Fibroblast of skin of left quadriceps (primary cell): ENCODE data around the gene SSBP2.
"Not testable (repeated sequence)": the region's sequence is repeated elsewhere in the genome, so short reads cannot be mapped to it uniquely, and the experiment has no call there.

ENCODE experiments used
- DNase-seq, 2 experiments: peaks; one replicate each; pipeline ENCODE4 v3.0.0-alpha.2; 2013; ENCODE audit warnings: low read depth in 2 of 2

The SSBP2 gene

DNA sequence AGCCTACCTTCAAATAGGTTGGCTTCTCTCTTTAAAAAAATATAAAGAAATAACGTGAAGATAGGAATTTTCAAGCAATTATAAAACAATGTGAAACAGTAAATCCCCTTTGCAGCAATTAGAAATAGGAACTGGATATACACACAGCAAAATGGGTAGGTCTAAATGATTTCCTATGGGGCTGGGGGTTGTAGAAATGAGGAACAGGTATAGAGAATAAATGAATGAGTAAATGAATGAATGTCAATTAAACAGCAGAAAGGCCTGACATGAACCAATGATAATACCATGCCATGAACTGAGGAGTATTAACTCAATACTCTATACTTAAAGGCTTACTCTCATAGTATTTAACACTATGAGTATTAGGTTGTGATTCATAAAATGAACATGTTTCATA is 21.6 kb downstream of the SSBP2 start:
- no peak for DNase-seq

DNA sequence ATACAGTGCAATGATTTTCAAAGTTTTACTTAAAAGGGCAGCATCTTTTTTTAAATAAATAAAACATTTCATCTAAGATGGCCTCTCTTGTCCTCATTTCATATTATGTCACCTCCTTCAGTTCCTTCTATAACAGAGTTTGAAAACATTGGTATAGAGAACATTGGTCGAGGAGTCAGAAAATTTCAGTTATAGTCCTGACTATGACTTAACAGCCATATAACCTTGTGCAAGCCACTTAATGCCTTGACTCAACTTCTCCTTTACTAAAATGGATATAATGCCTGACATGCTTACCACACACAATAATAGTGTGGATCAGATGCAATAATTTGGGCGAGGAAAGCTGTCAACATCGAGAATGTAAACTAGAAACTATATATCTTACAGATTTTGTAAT is 22.6 kb downstream of the SSBP2 start:
- no peak for DNase-seq

DNA sequence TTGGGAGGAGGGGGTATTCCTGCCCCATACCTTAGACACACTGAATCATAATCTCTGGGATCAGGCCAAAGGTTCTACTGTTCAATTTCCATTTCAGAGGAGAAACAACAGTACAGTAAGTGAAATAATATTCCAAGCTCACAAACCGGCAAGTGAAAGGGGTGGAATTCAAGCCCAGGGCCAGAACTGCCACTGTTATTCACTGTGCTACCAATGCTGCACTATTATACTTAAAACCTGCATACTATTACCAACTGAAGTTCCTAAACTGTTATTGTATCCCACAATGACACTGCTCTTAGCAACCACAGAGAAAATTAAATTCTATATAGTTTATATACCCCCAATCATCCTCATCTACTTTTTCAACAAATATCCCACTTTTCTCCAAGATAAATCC is 24.6 kb downstream of the SSBP2 start:
- DNase-seq, result no peak

DNA sequence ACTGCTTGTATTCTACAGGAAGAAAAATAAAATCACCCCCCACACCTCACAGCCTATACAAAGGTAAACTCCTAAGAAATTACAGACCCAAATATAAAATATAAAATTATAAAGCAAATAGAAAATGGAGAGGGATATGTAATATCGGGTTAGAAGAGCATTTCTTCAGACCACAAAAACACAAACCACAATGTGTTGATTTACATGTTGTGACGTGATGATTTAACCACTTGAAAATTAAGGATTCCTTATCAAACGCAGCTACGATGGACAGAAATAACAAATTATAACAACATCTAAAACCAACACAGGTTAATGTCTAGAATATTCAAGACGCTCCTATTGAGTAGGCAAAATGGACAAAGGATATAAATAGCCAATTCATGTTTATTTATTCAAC is 26.3 kb downstream of the SSBP2 start:
- no peak for DNase-seq

DNA sequence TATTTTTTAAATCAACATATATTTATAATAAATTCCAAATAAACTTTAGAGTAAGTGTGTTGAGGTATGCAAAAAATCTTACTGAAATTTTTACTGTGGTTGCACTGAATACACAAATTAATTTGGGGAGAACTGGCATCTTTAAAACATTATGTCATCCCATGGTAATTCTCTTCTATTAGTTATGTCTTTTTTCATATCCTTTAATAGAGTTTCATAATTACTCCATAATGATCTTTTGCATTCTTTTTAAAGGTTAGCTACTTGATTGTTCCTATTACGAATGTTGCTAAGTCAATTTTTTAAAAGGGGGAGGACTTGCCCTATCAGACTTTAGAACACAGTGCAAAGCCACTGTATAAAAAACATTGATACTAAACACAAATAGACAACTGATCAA is 26.8 kb downstream of the SSBP2 start:
- no peak for DNase-seq

DNA sequence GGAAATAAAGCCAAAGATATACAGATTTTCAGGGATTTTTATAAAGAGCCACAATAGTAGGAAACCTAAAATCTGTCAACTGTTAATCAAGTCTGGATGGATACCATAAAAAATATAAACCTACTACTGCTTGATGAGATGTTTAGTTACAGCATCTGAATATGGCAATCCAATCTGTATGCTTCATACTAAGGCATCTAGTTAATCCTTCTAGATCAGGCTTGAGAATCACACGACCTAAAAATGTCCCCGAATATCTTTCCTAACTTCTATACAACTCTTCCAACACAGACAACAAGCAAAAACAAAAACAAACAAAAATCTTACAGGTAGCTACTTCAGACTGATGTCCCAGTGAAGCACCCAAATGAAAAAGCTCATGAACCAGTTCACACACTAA is 29.8 kb downstream of the SSBP2 start:
- DNase-seq, result no peak

DNA sequence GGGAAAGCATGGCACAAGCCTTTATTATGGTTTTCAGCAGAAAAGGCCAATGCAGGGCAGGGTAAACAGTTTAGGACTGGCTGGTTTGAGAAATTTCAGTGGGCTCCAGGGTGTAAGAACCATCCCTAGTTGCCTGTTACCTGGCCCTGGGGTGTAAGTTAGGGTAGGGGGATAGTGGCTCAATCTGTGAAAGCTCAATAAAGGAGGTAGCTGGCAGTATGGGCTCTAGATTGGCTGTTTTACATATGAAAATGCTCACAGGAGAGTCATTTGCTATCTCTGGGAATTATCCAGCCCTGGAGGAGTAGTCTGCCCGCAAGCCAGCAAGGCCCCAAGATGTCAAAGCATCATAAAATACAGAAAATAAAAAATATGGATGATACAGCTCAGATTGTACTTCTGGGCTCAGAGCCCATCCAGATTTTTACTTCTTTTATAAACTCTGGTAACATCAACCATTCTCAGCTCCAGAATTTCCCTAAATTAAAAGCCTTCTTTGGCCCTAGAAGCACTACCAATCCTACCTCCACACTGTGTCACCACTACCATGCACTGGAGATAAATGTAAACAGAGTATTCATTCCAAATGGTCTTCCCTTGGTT is 31.1 kb downstream of the SSBP2 start:
- DNase-seq, result no peak

DNA sequence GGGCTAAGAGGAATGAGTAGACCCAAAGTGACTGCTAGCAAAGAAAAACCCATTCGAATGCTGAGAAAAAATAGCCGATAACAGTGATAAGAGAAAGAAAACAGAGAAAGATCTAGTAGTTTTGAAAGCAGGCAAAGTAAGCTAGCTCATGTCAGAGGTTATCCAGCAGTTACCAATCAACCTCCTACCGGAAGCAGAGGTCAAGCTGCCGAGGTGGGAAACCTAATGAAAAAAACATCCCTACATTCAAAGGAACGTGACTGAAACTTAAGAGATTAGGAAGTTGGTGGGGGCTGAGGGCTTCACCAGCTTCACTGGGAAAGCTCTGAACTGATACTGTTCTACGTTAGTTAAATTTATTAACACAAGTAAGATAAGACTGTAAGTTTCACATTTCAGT is 32.6 kb downstream of the SSBP2 start:
- DNase-seq, result no peak

DNA sequence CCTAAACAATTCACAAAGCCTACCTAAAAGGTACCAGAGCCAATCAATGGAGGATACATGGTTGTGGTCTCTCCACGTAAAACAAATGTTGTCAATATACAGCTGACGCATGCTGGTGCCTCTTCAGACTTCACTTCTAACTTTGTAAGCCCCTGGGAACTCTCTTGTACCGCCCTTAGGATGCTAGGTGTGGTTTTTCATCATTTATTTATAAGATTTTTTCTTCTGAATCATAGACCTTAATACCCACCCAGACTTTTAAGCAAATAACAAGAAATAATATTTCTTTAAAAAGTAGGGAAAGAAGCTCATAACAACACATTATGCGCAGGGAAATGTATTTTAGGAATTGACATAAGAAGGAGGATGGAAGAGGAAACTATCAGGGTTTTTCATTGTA is 33.0 kb downstream of the SSBP2 start:
- DNase-seq, result no peak

DNA sequence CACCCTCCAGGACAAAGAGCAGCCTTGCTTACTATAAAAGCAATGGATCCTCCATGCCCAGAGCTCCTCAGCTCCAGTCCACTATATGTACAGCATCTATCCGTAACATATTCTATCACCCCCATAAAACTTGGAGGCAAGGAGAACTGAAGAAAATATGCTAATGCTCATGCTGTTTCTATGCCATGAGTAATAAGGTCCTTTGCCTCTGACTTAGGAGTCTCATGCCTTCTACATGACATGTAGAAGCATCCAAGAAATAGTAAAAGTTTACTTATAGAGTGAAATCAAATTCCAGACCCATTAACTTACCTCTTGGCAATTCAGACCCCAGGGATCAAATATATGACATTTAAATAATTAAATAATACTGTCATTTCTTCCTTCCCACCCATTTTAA is 33.7 kb downstream of the SSBP2 start:
- DNase-seq, result no peak

DNA sequence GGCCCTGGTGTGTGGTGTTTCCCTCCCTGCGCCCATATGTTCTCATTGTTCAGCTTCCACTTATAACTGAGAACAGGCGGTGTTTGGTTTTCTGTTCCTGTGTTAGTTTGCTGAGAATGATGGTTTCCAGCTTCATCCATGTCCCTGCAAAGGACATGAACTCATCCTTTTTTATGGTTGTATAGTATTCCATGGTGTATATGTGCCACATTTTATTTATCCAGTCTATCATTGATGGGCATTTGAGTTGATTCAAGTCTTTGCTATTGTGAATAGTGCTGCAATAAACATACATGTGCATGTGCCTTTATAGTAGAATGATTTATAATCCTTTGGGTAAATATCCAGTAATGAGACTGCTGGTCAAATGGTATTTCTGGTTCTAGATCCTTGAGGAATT is 36.8 kb downstream of the SSBP2 start:
- DNase-seq, result not testable (repeated sequence)

DNA sequence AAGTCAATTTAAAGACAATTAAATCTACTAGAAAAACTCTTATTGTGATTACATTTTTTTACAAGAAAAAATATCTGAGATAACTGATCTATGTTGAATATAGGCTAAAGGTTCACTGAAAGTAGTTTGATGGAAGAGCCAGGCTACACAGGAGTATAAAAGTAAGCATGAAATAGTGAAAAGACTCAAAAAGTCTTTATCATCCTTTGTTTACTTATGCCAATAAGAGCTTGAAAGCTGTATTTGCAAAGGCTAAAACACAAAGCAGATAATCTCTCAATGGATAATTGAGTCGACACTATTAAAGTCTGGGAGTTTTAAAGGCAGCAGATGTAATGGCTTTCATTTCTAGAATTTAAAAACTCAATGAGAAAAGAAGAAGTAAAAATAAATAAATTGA is 42.0 kb downstream of the SSBP2 start:
- DNase-seq, result no peak

DNA sequence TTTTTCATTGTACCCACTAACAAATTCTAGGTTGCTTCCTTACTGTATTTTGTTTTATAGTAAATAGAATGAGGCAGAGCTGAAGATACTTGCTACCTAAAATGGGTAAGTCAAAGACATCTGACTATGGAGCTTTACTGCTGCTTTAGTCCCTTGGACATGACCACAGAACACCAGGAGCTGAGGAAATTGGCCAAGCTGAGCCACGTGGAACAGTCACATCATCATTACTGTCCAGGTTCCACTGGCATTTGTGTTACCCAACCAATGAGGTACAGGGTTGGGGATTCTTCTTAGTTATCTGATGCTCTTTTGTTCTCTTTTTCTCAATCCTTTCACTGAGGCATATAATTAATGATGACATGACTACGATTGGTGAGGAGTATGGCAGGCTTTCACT is 47.1 kb downstream of the SSBP2 start:
- DNase-seq, result no peak

DNA sequence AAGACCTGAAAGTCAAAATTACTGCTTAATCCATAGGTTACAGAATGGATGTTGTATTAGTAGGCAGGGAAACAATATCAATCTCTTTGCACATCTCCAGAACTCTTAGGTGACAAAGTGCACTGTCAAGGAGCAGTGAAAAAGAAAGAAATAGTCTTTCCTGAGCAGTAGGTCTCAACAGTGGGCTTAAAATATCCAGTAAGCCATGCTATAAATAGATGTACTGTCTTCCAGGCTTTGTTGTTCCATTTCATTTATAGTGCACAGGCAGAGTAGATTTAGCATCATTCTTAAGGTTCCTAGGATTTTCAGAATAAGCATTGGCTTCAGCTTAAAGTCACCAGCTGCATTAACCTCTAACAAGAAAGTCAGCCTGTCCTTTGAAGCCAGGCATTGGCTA is 50.7 kb downstream of the SSBP2 start:
- no peak for DNase-seq

DNA sequence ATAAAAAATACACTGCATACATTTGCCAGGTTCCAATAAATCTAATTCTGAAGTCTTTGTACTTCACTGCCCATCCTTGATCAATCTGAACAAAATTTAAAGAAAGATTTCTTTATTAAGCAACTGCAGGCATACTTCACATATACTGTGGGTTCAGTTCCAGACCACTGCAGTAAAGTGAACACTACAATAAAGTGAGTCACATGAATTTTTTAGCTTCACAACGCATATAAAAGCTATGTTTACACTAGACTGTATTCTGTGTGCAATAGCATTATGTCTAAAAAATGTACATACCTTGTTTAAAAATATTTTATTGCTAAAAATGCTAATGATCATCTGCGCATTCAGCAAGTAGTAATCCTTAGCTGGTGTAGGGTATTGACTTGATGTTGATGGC is 52.1 kb downstream of the SSBP2 start:
- DNase-seq, result peak in 1 of 2 experiments; percentile 6

DNA sequence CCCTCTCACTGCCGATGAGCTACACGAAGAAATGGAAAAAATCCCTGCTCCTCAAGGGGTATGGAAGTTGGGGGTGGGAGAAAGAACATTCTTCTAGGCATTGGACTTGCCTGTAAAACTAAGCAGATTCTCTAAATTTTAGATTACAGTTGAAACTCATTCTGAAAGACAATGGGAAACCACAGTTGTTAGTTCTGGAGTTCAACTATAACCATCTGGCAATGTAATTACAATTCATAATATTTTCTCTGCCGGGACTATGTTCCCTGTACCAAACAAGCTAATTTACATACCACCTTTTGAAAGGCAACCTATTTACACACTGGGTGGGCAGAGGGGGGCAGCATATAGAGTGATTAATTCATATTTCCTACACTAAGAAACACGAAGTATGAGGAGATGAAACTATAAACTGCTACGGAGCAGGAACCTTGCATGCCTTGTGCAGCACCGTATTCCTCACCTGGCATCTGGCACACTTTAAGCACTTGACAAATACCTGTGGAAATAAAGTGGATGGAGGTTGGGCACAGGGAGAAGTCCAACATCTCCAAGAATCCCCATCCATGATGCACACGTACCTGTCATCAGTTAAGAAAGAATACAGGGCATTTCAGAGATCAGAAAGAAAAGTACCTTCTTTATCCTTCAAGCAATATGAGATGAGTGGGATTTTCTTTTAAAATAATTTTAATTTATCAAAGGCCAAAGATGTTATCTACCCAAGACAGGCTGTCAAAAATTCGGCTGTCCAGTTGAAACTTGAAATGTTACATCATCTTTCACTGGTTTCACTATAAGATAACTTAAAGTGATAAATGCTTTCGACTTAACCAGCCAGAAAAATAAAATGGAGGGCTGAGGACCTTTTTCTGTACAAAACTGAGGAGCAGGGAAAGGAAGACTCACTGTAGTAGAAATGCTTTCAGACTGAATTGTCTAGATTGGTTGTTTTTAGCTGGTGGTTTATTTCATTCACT is 54.2 kb downstream of the SSBP2 start:
- no peak for DNase-seq

DNA sequence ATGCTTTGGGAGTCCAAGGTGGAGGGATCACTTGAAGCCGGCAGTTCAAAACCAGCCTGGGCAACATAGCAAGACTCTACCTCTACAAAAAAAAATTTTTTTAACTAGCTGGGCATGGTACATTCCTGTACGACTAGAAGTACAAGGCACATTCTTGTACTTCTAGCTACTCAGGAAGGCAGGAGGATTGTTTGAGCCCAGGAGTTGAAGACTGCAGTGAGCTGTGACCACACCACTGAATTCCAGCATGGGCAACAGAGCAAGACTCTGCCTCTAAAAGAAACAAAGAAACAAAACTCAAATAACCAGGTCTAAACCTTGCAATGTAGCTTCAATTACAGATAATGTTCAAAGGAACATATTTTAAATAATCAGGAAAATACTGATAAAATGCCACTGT is 56.2 kb downstream of the SSBP2 start:
- DNase-seq, result no peak

DNA sequence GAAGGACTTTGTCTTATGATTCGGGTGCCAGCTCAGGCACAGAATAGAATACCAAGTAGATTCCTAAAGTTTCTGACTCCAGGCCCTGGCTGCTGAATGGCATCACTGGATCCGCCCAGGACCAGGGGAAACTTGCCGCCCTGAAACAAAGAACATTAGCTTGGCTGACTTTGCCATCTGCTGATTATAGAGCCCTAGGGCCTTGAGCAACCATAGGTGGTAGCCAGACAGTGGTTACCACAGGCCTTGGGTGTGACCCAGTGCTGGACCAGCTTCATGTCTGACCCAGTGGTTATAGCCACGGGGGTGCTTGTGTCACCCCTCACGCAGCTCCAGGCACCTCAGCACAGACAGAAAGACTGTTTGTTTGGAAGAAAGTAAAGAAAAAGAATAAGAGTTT is 62.7 kb downstream of the SSBP2 start:
- DNase-seq, result no peak

DNA sequence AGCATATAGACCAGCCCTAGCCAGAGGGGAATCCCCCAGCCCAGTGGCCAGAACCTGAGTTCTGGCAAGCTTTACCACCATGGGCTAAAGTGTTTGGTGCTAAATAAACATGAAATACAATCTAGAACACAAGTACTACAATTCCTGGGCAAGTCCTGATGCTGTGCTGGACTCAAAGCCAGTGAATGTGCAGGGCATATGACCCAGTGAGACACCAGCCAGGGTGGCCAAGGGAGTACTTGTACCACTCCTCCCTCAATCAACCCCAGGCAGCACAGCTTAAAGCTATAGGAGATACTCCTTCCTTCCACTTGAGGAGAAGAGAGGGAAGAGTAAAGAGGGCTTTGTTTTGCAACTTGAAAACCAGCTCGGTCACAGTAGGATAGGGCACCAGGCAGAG is 63.6 kb downstream of the SSBP2 start:
- no peak for DNase-seq

DNA sequence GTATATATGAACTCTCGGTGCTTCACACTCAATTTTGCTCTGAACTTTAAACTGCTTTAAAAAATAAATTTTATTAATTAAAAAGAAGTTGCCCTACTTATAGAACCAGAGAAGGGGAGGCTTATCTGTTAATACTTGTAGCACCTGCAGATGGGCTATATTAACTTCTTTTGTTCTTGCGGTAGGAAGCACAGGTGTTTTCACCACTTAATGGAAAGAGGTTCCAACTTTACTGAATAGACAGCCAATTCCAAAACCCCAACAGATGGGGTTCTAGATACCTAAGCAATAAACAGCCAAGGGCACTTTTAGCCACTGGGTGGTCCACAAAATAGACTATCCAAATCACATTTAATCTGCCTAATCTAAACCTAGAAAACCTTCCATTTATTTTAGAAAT is 65.4 kb downstream of the SSBP2 start:
- no peak for DNase-seq

DNA sequence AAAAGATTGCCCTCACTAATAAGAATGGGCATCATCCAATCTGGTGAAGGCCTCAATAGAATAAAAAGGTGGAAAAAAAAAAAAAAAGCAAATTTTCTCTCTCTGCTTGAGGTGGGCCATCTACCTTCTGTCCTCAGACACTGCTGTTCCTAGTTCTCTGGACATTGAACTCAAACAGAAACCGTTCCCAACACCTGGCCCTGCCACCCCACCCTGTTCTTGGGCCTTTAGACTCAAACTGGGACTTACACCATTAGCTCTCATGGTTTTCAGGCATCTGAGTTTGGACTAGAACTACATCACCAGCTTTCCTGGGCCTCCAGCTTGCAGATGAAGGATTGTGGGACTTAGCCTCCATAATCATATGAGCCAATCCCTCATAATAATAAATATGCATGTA is 71.0 kb downstream of the SSBP2 start:
- DNase-seq, result no peak

DNA sequence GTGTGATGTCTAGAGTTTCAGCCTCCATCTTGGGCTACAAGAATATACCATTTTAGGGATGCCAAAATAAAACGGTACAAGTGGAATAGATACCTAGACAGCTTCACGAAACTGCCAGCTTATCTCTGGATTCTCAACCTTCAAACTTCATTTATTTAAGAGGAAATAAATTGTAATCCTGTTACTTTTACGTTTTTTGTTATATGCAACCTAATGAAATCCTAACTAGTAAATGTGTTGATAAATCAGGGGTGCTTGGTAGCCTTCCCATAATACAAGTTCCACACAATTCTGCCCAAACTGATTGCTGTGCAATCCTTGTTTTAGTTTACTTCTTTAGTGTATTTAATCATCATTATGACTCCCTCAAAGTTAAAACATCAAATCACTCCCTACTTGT is 75.5 kb downstream of the SSBP2 start:
- DNase-seq, result no peak

DNA sequence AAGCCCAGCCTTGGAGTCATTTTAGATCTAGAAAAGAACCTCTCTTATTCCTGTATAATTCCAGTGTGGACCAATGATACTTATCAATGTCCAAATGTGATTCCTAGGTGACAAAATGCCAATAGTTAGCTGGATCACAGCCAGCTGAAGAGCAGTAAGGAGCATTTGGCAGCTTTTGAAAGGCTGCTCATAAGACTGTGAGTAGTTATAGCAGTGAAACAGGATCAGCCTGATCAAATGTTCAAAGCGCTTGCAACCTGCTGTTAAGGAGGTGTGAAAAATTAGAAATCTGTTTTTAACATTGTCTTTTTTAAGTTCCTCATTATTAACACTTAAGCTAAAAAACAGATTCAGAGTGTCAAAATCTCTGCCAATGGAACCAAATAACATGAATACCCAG is 85.1 kb downstream of the SSBP2 start:
- DNase-seq, result no peak
